H1 (cell line): ENCODE data around the gene COL5A3. TPM values are rescaled to one million over a fixed set of nuclear protein-coding genes. Genes with fewer than 3 reads are reported as not detected.

Experiments
- CTCF ChIA-PET: fragments of 300-600 bp; sonication (Branson Sonifier 250); formaldehyde crosslinking; loops from one replicate; lab custom pipeline; 2021; ENCODE audit not compliant: partially characterized antibody; lab: Charles Lee
- POLR2A ChIA-PET: fragments of 300-600 bp; sonication (Branson Sonifier 250); formaldehyde crosslinking; loops from one replicate; lab custom pipeline; 2021; ENCODE audit warnings: inconsistent platforms; ENCODE audit not compliant: partially characterized antibody; lab: Charles Lee
- DNase-seq, 2 experiments: peaks; one replicate each; pipeline versions ENCODE4 v3.0.0 to v3.0.0-alpha.2; 2010 to 2022; ENCODE audit warnings: low spot score in 2 of 2, low read depth in 1 of 2, mixed read lengths in 1 of 2
- FAIRE-seq: peaks from 2 replicates; lab custom pipeline; 2011; peaks lifted over from hg19 to GRCh38; lab: Jason Lieb, UNC
- H2AFZ ChIP-seq: 2 replicates; pipeline ENCODE4 v1.8.1; 2012; ENCODE audit warnings: low read length, inconsistent platforms
- H2AK5ac ChIP-seq: 2 replicates; pipeline ENCODE4 v1.6.1; 2013; ENCODE audit warnings: low read depth, low read length
- H2BK120ac ChIP-seq: replicated peaks from 2 replicates; pipeline ENCODE3; 2013; ENCODE audit warnings: low read depth, low read length, inconsistent platforms
- H2BK12ac ChIP-seq: 2 replicates; pipeline ENCODE4 v1.6.1; 2013; ENCODE audit warnings: low read depth, low read length
- H2BK15ac ChIP-seq: 2 replicates; pipeline ENCODE4 v1.6.1; 2013; ENCODE audit warnings: low read length
- H2BK20ac ChIP-seq: 2 replicates; pipeline ENCODE4 v1.6.1; 2013; ENCODE audit warnings: low read length
- H2BK5ac ChIP-seq: 2 replicates; pipeline ENCODE4 v1.6.1; 2013; ENCODE audit warnings: low read depth, low read length
- H3K14ac ChIP-seq: 2 replicates; pipeline ENCODE4 v1.6.1; 2013; ENCODE audit warnings: inconsistent platforms; ENCODE audit not compliant: insufficient read length
- H3K18ac ChIP-seq: 2 replicates; pipeline ENCODE4 v1.6.1; 2013; ENCODE audit warnings: low read length; ENCODE audit errors: extremely low read depth
- H3K23ac ChIP-seq: 2 replicates; pipeline ENCODE4 v1.6.1; 2013; ENCODE audit warnings: inconsistent platforms; ENCODE audit not compliant: insufficient read length
- H3K23me2 ChIP-seq: 2 replicates; pipeline ENCODE4 v1.6.1; 2013; ENCODE audit warnings: low read depth, low read length
- H3K27ac ChIP-seq: 2 replicates; pipeline ENCODE4 v1.6.1; 2011; ENCODE audit warnings: low read depth, low read length, inconsistent platforms
- H3K27me3 ChIP-seq, 4 experiments: replicated peaks in 1 of 4; 1 replicate in 1 of 4; 2 replicates in 3 of 4; pipeline versions ENCODE4 v1.6.1 to v1.8.1; 2011 to 2013; ENCODE audit warnings: low read length in 3 of 4, mild to moderate bottlenecking in 3 of 4, inconsistent platforms in 2 of 4, mixed read lengths in 2 of 4, moderate library complexity in 1 of 4; ENCODE audit not compliant: control insufficient read depth in 3 of 4, insufficient read depth in 3 of 4; ENCODE audit errors: extremely low read depth in 1 of 4
- H3K36me3 ChIP-seq, 4 experiments: 2 replicates each; pipeline versions ENCODE4 v1.6.1 to v1.8.1; 2011 to 2013; ENCODE audit warnings: mild to moderate bottlenecking in 4 of 4, low read length in 3 of 4, moderate library complexity in 2 of 4, control low read depth in 1 of 4, inconsistent platforms in 1 of 4; ENCODE audit not compliant: insufficient read depth in 4 of 4, control insufficient read depth in 2 of 4
- H3K4ac ChIP-seq: replicated peaks from 2 replicates; pipeline ENCODE3; 2013; ENCODE audit warnings: low read length, low read depth, mixed read lengths, inconsistent platforms; ENCODE audit not compliant: insufficient read length
- H3K4me1 ChIP-seq, 4 experiments: replicated peaks in 1 of 4; 1 replicate in 1 of 4; 2 replicates in 3 of 4; pipeline versions ENCODE4 v1.6.1 to v1.8.1; 2011 to 2013; ENCODE audit warnings: low read length in 3 of 4, inconsistent platforms in 2 of 4, mixed read lengths in 1 of 4; ENCODE audit not compliant: insufficient read depth in 4 of 4, control insufficient read depth in 3 of 4
- H3K4me2 ChIP-seq, 2 experiments: 2 replicates each; pipeline versions ENCODE4 v1.6.1 to v1.8.1; 2011 to 2013; ENCODE audit warnings: low read depth in 2 of 2, low read length in 2 of 2, control low read depth in 1 of 2, inconsistent platforms in 1 of 2, mild to moderate bottlenecking in 1 of 2; ENCODE audit not compliant: insufficient read depth in 1 of 2
- H3K4me3 ChIP-seq, 4 experiments: fragments of 200-600, 300-600 bp in 1 of 4; sonication (generic), shearing (Covaris generic), sonication (Bioruptor Twin) in 1 of 4; 2 replicates each; pipeline versions ENCODE4 v1.5.1 to v1.8.1; 2011 to 2016; ENCODE audit warnings: low read length in 4 of 4, low read depth in 3 of 4, control low read depth in 2 of 4, inconsistent platforms in 2 of 4, mild to moderate bottlenecking in 2 of 4, mixed read lengths in 1 of 4, moderate library complexity in 1 of 4; ENCODE audit not compliant: insufficient read depth in 2 of 4; ENCODE audit errors: extremely low read depth in 1 of 4
- H3K56ac ChIP-seq: replicated peaks from 2 replicates; pipeline ENCODE3; 2013; ENCODE audit warnings: low read depth, mild to moderate bottlenecking, mixed read lengths, low read length, inconsistent platforms; ENCODE audit not compliant: insufficient read length
- H3K79me1 ChIP-seq: 2 replicates; pipeline ENCODE4 v1.6.1; 2013; ENCODE audit warnings: low read depth, low read length, control low read depth
- H3K79me2 ChIP-seq, 2 experiments: 2 replicates each; pipeline versions ENCODE4 v1.6.1 to v1.8.1; 2012 to 2013; ENCODE audit warnings: low read length in 2 of 2, mild to moderate bottlenecking in 2 of 2, inconsistent platforms in 1 of 2; ENCODE audit not compliant: insufficient read depth in 2 of 2, control insufficient read depth in 1 of 2
- H3K9ac ChIP-seq, 4 experiments: replicated peaks in 1 of 4; 1 replicate in 1 of 4; 2 replicates in 3 of 4; pipeline versions ENCODE4 v1.6.1 to v1.8.1; 2011 to 2013; ENCODE audit warnings: low read depth in 3 of 4, low read length in 3 of 4, control low read depth in 2 of 4, mild to moderate bottlenecking in 2 of 4, moderate library complexity in 2 of 4, inconsistent platforms in 1 of 4; ENCODE audit errors: extremely low read depth in 1 of 4
- H3K9me3 ChIP-seq, 2 experiments: 2 replicates each; pipeline versions ENCODE4 v1.6.1 to v1.8.1; 2012 to 2013; ENCODE audit warnings: mild to moderate bottlenecking in 2 of 2, moderate library complexity in 2 of 2, control low read depth in 1 of 2, inconsistent platforms in 1 of 2, low read depth in 1 of 2, low read length in 1 of 2, mixed read lengths in 1 of 2; ENCODE audit not compliant: insufficient read depth in 2 of 2
- H4K20me1 ChIP-seq, 2 experiments: replicated peaks in 1 of 2; 2 replicates each; pipeline versions ENCODE3 to v1.8.1; 2011 to 2013; ENCODE audit warnings: inconsistent platforms in 2 of 2, low read length in 2 of 2, mild to moderate bottlenecking in 1 of 2; ENCODE audit not compliant: insufficient read depth in 2 of 2, control insufficient read depth in 1 of 2
- H4K5ac ChIP-seq: 2 replicates; pipeline ENCODE4 v1.6.1; 2013; ENCODE audit warnings: low read length, low read depth, mixed read lengths, inconsistent platforms; ENCODE audit not compliant: insufficient read length
- H4K8ac ChIP-seq: 2 replicates; pipeline ENCODE4 v1.8.0; 2013; ENCODE audit warnings: mild to moderate bottlenecking, moderate library complexity, low read length, inconsistent platforms; ENCODE audit not compliant: insufficient read depth; ENCODE audit errors: extremely low read depth
- H4K91ac ChIP-seq: replicated peaks from 2 replicates; pipeline ENCODE3; 2013; ENCODE audit warnings: low read length, mixed read lengths, inconsistent platforms; ENCODE audit not compliant: insufficient read length
- CBX5 ChIP-seq: fragments of 300-800, 300-1000 bp; sonication (generic); IDR thresholded peaks from 2 replicates; pipeline ENCODE4 v1.7.1; 2016; ENCODE audit warnings: antibody characterized with exemption, low read length, low read depth
- CBX8 ChIP-seq: fragments of 300-800, 300-1000 bp; sonication (generic); IDR thresholded peaks from 2 replicates; pipeline ENCODE4 v1.7.1; 2016; ENCODE audit warnings: low read depth, low read length, borderline replicate concordance
- EZH2 ChIP-seq: fragments of 200-600 bp; sonication (generic); IDR thresholded peaks from 2 replicates; pipeline ENCODE4 v1.7.1; 2012; ENCODE audit warnings: low read depth, mild to moderate bottlenecking, moderate library complexity, low read length, inconsistent platforms; ENCODE audit not compliant: severe bottlenecking
- POU5F1 ChIP-seq: IDR thresholded peaks from 2 replicates; pipeline ENCODE4 v1.6.1; 2011; ENCODE audit warnings: low read depth, mild to moderate bottlenecking, low read length, moderate library complexity
- RBBP5 ChIP-seq: IDR thresholded peaks from 2 replicates; pipeline ENCODE4 v1.7.1; 2012; ENCODE audit warnings: low read depth, mild to moderate bottlenecking, inconsistent platforms, low read length, moderate library complexity, borderline replicate concordance
- SP1 ChIP-seq: IDR thresholded peaks from 2 replicates; pipeline ENCODE4 v1.6.1; 2011; ENCODE audit warnings: low read depth, low read length
- SP2 ChIP-seq: IDR thresholded peaks from 2 replicates; pipeline ENCODE4 v1.6.1; 2012; ENCODE audit warnings: mild to moderate bottlenecking, low read length, inconsistent platforms
- SRF ChIP-seq: IDR thresholded peaks from 2 replicates; pipeline ENCODE4 v1.6.1; 2011; ENCODE audit warnings: mild to moderate bottlenecking, low read depth, low read length, moderate library complexity
- TAF7 ChIP-seq: optimal IDR thresholded peaks from 2 replicates; pipeline ENCODE3; 2011; ENCODE audit warnings: low read depth, mild to moderate bottlenecking, inconsistent platforms, low read length, moderate library complexity, borderline replicate concordance
- TCF12 ChIP-seq: IDR thresholded peaks from 2 replicates; pipeline ENCODE4 v1.6.1; 2011; ENCODE audit warnings: low read depth, mild to moderate bottlenecking, low read length
- TEAD4 ChIP-seq: IDR thresholded peaks from 2 replicates; pipeline ENCODE4 v1.6.1; 2012; ENCODE audit warnings: low read depth, low read length, inconsistent platforms, mixed read lengths
- WGBS, 2 experiments: shearing (Covaris generic) in 1 of 2; methylation state at CpG; one replicate each; pipeline versions ENCODE4 v1.1.6 to v1.1.7; 2013 to 2015; ENCODE audit warnings: low lambda C conversion rate in 2 of 2, mixed read lengths in 2 of 2, inconsistent platforms in 1 of 2, low coverage in 1 of 2, missing lambda C conversion rate in 1 of 2; ENCODE audit not compliant: insufficient replicate concordance in 2 of 2, insufficient coverage in 1 of 2, insufficient read length in 1 of 2; ENCODE audit errors: extremely low coverage in 1 of 2, missing lambda C conversion rate in 1 of 2; 5-methylcytosine and 5-hydroxymethylcytosine counted together
- polyA plus RNA-seq, 7 experiments: library from polyadenylated mRNA; depleted of rRNA in 3 of 7; stranded (reverse) in 5 of 7; unstranded in 2 of 7; fragments of >200 nt in 5 of 7; fragments of 200-250 nt in 2 of 7; gene quantifications; 1 replicate in 5 of 7; 2 replicates in 1 of 7; 4 replicates in 1 of 7; pipeline versions ENCODE4 v1.2.1 to v1.2.3, GENCODE V29; 2011 to 2013; ENCODE audit warnings: missing spikeins in 2 of 7, mixed read lengths in 2 of 7
- total RNA-seq: library from RNA; stranded (reverse); fragmentation: NEBNext Ultra II Directional; extraction: Animal tissue kit (Norgen Biotek cat#: 25700); gene quantifications from 2 replicates; pipeline ENCODE4 v1.2.1, GENCODE V29; 2021
- TF ChIP-seq, protein P1 (sequence below): IDR thresholded peaks from 2 replicates; pipeline ENCODE4 v1.6.1; 2011; ENCODE audit warnings: low read length, improper control_type of control experiment

Gene COL5A3
- total and polyA plus RNA-seq, 2 of the 8 experiments (the other 6 are each of a cell fraction or from before 2014, with no cell fraction given): 0.67 to 0.74 TPM

DNA sequence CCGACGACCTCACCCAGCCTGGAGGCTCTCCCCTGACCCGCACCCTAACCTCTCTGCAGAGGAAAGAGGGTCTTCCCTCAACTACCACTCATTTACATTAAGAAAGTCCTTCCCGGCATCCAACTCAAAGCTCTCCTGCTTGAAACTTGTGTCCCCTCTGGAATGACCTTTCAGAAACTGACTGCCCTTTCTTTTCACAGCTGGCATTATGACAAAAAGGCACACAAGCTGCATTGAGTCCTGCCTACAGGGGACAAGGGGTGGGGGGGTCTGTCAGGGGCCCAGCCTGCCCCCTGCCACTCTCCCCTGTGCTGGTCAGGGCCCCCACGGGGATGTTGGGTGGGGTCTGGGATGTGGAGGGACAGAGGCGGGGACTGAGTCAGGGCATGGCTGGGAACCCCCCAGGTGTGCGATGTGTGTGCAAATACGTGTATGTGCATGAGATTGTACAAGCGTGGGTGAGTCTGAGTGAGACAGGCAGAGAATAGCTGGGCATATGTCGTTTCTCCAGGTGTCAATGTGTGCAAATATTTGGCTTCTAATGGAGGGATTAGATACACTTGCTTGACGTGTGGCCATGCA lies 2.0 kb downstream of the COL5A3 start:
- peaks cover 4 to 12% (median 8%) of the 10 kb centered on the region in 4 experiments for H3K4me1 ChIP-seq
- H3K4ac ChIP-seq: no peak overlapping the region
- peaks cover 5 to 10% of the 10 kb centered on the region in 2 experiments for H4K20me1 ChIP-seq
- H3K79me1 ChIP-seq: no peaks in the 10 kb centered on the region
- no peak overlapping the region for H2AFZ ChIP-seq
- peak overlapping the region; percentile 75; the same call in 1 of the 2 replicates for H2BK12ac ChIP-seq
- DNase-seq: no peak
- H3K4me3 ChIP-seq: no peak overlapping the region
- H3K23me2 ChIP-seq: peaks cover 16% of the 10 kb centered on the region; the same call in 1 of the 2 replicates
- H2BK120ac ChIP-seq: no peak overlapping the region
- POLR2A ChIA-PET: interaction anchor here (0.8 to 1.8 kb wide), 4 partner anchors 11 to 107 kb away, joined by 3 to 7 read pairs (median 5); no protein-coding TSS in a partner anchor
- peak overlapping the region; percentile 31; the same call in 1 of the 2 replicates for H2BK15ac ChIP-seq
- H3K27me3 ChIP-seq: peaks cover 1 to 29% (median 20%) of the 10 kb centered on the region in 4 experiments
- no peak for FAIRE-seq
- no peak overlapping the region for H3K56ac ChIP-seq
- H3K4me2 ChIP-seq: peak overlapping the region in 1 of 2 experiments; percentile 96; a peak in 1 of 4 replicates
- WGBS, 2 experiments: 67% methylated on average over 11 of the region's 11 CpGs; no CpG with 5 or more reads in 1 of the 2 experiments
- H3K36me3 ChIP-seq: no peaks in the 10 kb centered on the region
- H3K79me2 ChIP-seq: no peaks in the 10 kb centered on the region
- H4K8ac ChIP-seq: no peak overlapping the region
- no peak overlapping the region for H2BK20ac ChIP-seq
- no peak overlapping the region for H3K18ac ChIP-seq
- H4K91ac ChIP-seq: no peak overlapping the region
- no peak overlapping the region for H3K14ac ChIP-seq
- H2BK5ac ChIP-seq: no peak overlapping the region
- H3K9ac ChIP-seq: no peak overlapping the region
- H3K23ac ChIP-seq: no peak overlapping the region
- H2AK5ac ChIP-seq: 0 out of 2 replicates have a peak overlapping the region, but pooled peaks have one; percentile 13
- no peak overlapping the region for H4K5ac ChIP-seq
- CTCF ChIA-PET: interaction anchor here (1.2 to 2.9 kb wide), 5 partner anchors 8 to 91 kb away, joined by 3 to 16 read pairs (median 6); no protein-coding TSS in a partner anchor
- no peaks in the 10 kb centered on the region for H3K9me3 ChIP-seq
- H3K27ac ChIP-seq: no peak overlapping the region
- no peak for TF ChIP-seq EZH2
- no peak for TF ChIP-seq RBBP5
- no peak for TF ChIP-seq SRF
- TF ChIP-seq TEAD4: no peak
- TF ChIP-seq TAF7: no peak
- TF ChIP-seq SP2: no peak
- TF ChIP-seq, protein P1, sequence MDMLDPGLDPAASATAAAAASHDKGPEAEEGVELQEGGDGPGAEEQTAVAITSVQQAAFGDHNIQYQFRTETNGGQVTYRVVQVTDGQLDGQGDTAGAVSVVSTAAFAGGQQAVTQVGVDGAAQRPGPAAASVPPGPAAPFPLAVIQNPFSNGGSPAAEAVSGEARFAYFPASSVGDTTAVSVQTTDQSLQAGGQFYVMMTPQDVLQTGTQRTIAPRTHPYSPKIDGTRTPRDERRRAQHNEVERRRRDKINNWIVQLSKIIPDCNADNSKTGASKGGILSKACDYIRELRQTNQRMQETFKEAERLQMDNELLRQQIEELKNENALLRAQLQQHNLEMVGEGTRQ: no peak
- no peak for TF ChIP-seq SP1
- no peak for TF ChIP-seq CBX5
- TF ChIP-seq TCF12: no peak
- TF ChIP-seq CBX8: no peak
- TF ChIP-seq POU5F1: no peak
